HG03432 (cell line): ENCODE results near the gene LRRC18.

Experiments
- ATAC-seq: cut with Tn5 transposase; IDR thresholded peaks from one replicate; pipeline ENCODE4 v1.9.1; 2021; ENCODE audit warnings: mild to moderate bottlenecking, moderate library complexity; ENCODE audit not compliant: unreplicated experiment

Gene LRRC18

GRCh38 chr10:48923748-48924147 is 15.9 kb downstream of the LRRC18 start:
- no peak for ATAC-seq

GRCh38 chr10:48913674-48914073 is 26.0 kb downstream of the LRRC18 start:
- no peak for ATAC-seq

- ATAC-seq, result no peak
Measured at GRCh38 chr10:48910548-48910947, 29.1 kb downstream of the LRRC18 start.

- ATAC-seq, result no peak
Measured at GRCh38 chr10:48907730-48908129, 31.9 kb downstream of the LRRC18 start.

GRCh38 chr10:48906841-48907240 is 32.8 kb downstream of the LRRC18 start:
- no peak for ATAC-seq

- no peak for ATAC-seq
Measured at GRCh38 chr10:48905311-48905710, 34.3 kb downstream of the LRRC18 start.

GRCh38 chr10:48904861-48905260 is 34.8 kb downstream of the LRRC18 start:
- ATAC-seq, result no peak

- ATAC-seq, result no peak
Measured at GRCh38 chr10:48903151-48903550, 36.5 kb downstream of the LRRC18 start.

GRCh38 chr10:48902096-48902495 is 37.5 kb downstream of the LRRC18 start:
- ATAC-seq, result no peak

GRCh38 chr10:48901319-48901718 is 38.3 kb downstream of the LRRC18 start:
- ATAC-seq, result no peak

- no peak for ATAC-seq
Measured at GRCh38 chr10:48900371-48900801, 39.3 kb downstream of the LRRC18 start.

- ATAC-seq, result no peak
Measured at GRCh38 chr10:48899781-48900180, 39.9 kb downstream of the LRRC18 start.

GRCh38 chr10:48898426-48898825 is 41.2 kb downstream of the LRRC18 start:
- no peak for ATAC-seq

- ATAC-seq, result no peak
Measured at GRCh38 chr10:48897441-48897790, 42.2 kb downstream of the LRRC18 start.

- ATAC-seq, result no peak
Measured at GRCh38 chr10:48896756-48897440, 42.7 kb downstream of the LRRC18 start.

- no peak for ATAC-seq
Measured at GRCh38 chr10:48895803-48896195, 43.8 kb downstream of the LRRC18 start.

- no peak for ATAC-seq
Measured at GRCh38 chr10:48894911-48895802, 44.5 kb downstream of the LRRC18 start.

- ATAC-seq, result no peak
Measured at GRCh38 chr10:48890888-48891850, 48.5 kb downstream of the LRRC18 start.

GRCh38 chr10:48887982-48888381 is 51.7 kb downstream of the LRRC18 start:
- ATAC-seq, result no peak

GRCh38 chr10:48885376-48885775 is 54.3 kb downstream of the LRRC18 start:
- ATAC-seq, result no peak
